ENCODE results near the gene UCN2.

The UCN2 gene

GRCh38 chr3:48599509-48600285 is 36.1 kb upstream of the UCN2 start:
- Histone ChIP-seq H3F3A (ENCODE audit: low read depth) (no peaks in the 10 kb centered on the region), H3K27me3 (ENCODE audit: insufficient read depth, low read length, poor library complexity, severe bottlenecking) (no peaks in the 10 kb centered on the region), H3K4me2 (ENCODE audit: low read depth, low read length, poor library complexity, severe bottlenecking) (no peak overlapping the region), H3K4me3 (ENCODE audit: low read length, poor library complexity, severe bottlenecking) (no peak overlapping the region), H3K9me2 (replicated peaks; ENCODE audit: low read depth, low read length) (no peaks in the 10 kb centered on the region), H3K9ac (ENCODE audit: low read depth, low read length, poor library complexity, severe bottlenecking) (no peak overlapping the region), H4K20me1 (ENCODE audit: insufficient read depth, low read length, poor library complexity, severe bottlenecking) (no peaks in the 10 kb centered on the region), H3K79me2 (ENCODE audit: insufficient read depth, low read length) (no peaks in the 10 kb centered on the region), H3K4me1 (ENCODE audit: insufficient read depth, low read length, poor library complexity, severe bottlenecking) (no peaks in the 10 kb centered on the region), H3K36me3 (ENCODE audit: insufficient read depth, low read length) (peaks cover 64% of the 10 kb centered on the region; the same call in 1 of the 2 replicates), H3K9me3 (ENCODE audit: insufficient read depth, low read depth, low read length) (no peaks in the 10 kb centered on the region), H2AFZ (ENCODE audit: low read length) (no peak overlapping the region)
- TF ChIP-seq CTCF (conservative IDR thresholded peaks at IDR 0.05; ENCODE audit: low read length): no peak
- TF ChIP-seq EZH2phosphoT487 (IDR thresholded peaks at IDR 0.05; ENCODE audit: borderline replicate concordance): no peak

GRCh38 chr3:48599077-48599501 is 35.5 kb upstream of the UCN2 start:
- H3F3A ChIP-seq (ENCODE audit: low read depth): no peaks in the 10 kb centered on the region
- H3K4me2 ChIP-seq (ENCODE audit: low read depth, low read length, poor library complexity, severe bottlenecking): no peak overlapping the region
- no peaks in the 10 kb centered on the region for H3K27me3 ChIP-seq (ENCODE audit: insufficient read depth, low read length, poor library complexity, severe bottlenecking)
- no peak overlapping the region for H3K9ac ChIP-seq (ENCODE audit: low read depth, low read length, poor library complexity, severe bottlenecking)
- no peak overlapping the region for H2AFZ ChIP-seq (ENCODE audit: low read length)
- TF ChIP-seq CTCF (conservative IDR thresholded peaks at IDR 0.05; ENCODE audit: low read length) (no peak), EZH2phosphoT487 (IDR thresholded peaks at IDR 0.05; ENCODE audit: borderline replicate concordance) (no peak)
- peaks cover 58% of the 10 kb centered on the region; the same call in 1 of the 2 replicates for H3K36me3 ChIP-seq (ENCODE audit: insufficient read depth, low read length)
- H3K9me2 ChIP-seq (replicated peaks; ENCODE audit: low read depth, low read length): no peaks in the 10 kb centered on the region
- no peaks in the 10 kb centered on the region for H3K9me3 ChIP-seq (ENCODE audit: insufficient read depth, low read depth, low read length)
- H3K4me1 ChIP-seq (ENCODE audit: insufficient read depth, low read length, poor library complexity, severe bottlenecking): no peaks in the 10 kb centered on the region
- no peak overlapping the region for H3K4me3 ChIP-seq (ENCODE audit: low read length, poor library complexity, severe bottlenecking)
- H3K79me2 ChIP-seq (ENCODE audit: insufficient read depth, low read length): no peaks in the 10 kb centered on the region
- H4K20me1 ChIP-seq (ENCODE audit: insufficient read depth, low read length, poor library complexity, severe bottlenecking): no peaks in the 10 kb centered on the region

GRCh38 chr3:48598323-48599076 is 34.9 kb upstream of the UCN2 start:
- Histone ChIP-seq H3F3A (ENCODE audit: low read depth) (no peaks in the 10 kb centered on the region), H3K79me2 (ENCODE audit: insufficient read depth, low read length) (no peaks in the 10 kb centered on the region), H4K20me1 (ENCODE audit: insufficient read depth, low read length, poor library complexity, severe bottlenecking) (no peaks in the 10 kb centered on the region), H3K9me3 (ENCODE audit: insufficient read depth, low read depth, low read length) (no peaks in the 10 kb centered on the region), H3K27me3 (ENCODE audit: insufficient read depth, low read length, poor library complexity, severe bottlenecking) (no peaks in the 10 kb centered on the region), H3K9me2 (replicated peaks; ENCODE audit: low read depth, low read length) (no peaks in the 10 kb centered on the region), H3K36me3 (ENCODE audit: insufficient read depth, low read length) (peaks cover 52% of the 10 kb centered on the region; the same call in 1 of the 2 replicates), H3K9ac (ENCODE audit: low read depth, low read length, poor library complexity, severe bottlenecking) (no peak overlapping the region), H3K4me3 (ENCODE audit: low read length, poor library complexity, severe bottlenecking) (no peak overlapping the region), H3K4me2 (ENCODE audit: low read depth, low read length, poor library complexity, severe bottlenecking) (no peak overlapping the region), H3K4me1 (ENCODE audit: insufficient read depth, low read length, poor library complexity, severe bottlenecking) (no peaks in the 10 kb centered on the region), H2AFZ (ENCODE audit: low read length) (no peak overlapping the region)
- TF ChIP-seq CTCF (conservative IDR thresholded peaks at IDR 0.05; ENCODE audit: low read length): no peak
